Measurements from ENCODE around the gene B4GAT1.
"Not testable (repeated sequence)": the region's sequence is repeated elsewhere in the genome, so short reads cannot be mapped to it uniquely, and the experiment has no call there.

Gene B4GAT1

DNA sequence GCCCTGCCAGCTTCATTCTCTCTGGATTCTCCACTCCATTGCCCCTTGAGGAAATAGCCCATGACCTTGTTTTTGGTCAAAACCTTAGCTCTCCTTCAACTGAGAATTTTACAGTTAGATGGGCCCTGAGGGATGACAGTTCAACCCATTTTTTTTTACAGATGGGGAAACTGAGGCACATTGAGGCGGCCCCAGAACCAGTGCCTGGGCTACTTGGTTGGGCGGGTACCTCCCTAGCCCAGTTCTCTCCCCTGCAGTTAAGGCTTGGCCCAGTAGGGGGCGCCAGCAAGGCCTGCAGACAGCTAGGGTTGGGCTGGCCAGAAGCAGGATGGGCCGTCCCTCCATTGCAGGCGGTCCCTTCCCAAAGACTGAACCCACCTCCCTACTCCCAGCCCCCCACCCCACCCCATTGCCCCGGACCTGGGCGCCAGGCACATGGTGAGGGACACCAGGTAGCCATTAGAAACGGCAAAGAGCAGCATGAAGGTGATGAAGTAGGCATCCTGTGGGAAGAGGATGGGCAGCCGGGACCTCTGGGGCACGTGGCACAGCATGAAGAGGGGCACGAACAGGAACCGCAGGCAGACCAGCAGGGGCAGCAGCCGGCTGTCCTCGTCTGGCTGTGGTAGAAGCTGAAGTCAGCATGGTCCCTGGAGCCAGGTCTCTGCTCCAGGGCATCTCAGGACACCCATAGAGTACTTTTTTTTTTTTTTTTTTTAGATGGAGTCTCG lies 16.5 kb upstream of the B4GAT1 start:
- H3K4me3 ChIP-seq (ENCODE audit: low read depth, low read length) = no peak overlapping the region
- DNase-seq (ENCODE audit: low read depth) = no peak

DNA sequence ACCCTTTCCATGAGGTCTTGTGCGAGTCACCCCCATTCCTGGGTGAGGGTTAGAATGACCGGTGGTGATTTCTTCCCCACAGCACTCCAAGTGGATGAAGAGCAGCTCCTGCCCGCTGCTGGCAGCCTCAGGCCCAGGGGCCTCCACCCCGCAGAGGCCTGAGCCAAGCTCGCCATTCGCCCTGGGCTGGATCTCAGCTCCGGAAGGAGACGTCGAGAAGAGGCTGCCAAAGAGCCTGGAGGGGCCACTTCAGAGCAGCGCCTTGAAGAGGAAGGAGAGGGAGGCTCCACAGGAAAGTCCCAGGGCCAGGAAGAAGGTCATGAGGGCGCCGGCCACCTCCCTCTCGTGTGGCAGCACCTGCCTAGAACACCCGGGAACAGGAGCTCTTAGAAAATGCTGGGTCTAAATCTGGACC lies 15.8 kb upstream of the B4GAT1 start:
- H3K4me3 ChIP-seq (ENCODE audit: low read depth, low read length) = no peak overlapping the region
- no peak for DNase-seq (ENCODE audit: low read depth)

DNA sequence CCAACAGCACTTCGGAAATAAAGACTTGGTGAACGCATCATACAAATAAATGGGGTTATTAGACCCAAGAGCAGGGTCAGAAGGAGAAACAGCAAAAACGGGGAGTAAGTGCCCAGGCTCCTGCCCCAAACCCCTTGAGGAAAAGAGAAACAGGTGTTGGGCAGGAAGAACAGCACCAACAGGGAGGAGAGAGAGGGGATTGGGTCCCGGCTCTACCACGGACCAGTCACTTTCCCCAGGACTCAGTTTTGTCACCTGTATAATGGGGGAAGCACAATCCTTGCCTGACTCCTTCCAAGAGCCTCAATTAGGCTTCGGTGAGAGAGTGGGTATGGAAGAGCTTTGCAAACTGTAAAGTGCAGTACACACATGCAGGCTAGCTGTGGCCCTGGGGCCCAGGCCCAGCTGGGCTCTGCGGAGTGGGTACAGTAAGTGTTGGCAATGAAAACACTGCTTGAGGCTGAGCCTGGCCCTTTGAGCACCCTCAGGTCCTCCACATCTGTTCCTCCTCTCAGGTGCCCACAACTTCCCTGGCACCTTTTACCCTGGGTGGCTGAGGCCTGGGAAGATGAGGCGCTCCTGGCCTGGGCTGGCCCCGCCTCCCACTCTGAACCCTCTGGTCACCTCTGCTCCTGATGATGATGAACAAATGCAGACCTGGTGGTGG lies 15.2 kb upstream of the B4GAT1 start:
- H3K4me3 ChIP-seq (ENCODE audit: low read depth, low read length) = no peak overlapping the region
- no peak for DNase-seq (ENCODE audit: low read depth)

DNA sequence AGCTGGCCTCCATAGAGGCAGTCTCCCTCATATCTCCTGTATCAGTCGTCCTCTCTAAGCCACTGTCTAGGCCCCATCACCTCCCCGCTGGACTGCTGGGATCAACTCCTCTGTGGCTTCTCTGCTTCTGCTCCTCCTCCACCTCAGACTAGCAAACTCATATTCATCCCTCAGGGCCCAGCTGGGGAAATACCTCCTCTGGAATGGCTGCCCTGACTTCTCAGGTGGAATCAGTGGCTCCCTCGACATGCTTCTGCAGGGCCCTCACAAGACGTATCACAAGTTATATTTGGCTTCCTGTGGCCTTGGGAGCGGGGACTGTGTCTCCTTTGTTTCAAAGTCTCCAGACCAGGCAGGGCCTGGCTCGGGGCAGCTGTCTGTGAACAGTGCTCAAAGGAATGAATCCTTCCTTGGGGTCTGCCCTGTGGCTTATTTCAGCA lies 14.1 kb upstream of the B4GAT1 start:
- H3K4me3 ChIP-seq (ENCODE audit: low read depth, low read length) = no peak overlapping the region
- DNase-seq (ENCODE audit: low read depth) = no peak

DNA sequence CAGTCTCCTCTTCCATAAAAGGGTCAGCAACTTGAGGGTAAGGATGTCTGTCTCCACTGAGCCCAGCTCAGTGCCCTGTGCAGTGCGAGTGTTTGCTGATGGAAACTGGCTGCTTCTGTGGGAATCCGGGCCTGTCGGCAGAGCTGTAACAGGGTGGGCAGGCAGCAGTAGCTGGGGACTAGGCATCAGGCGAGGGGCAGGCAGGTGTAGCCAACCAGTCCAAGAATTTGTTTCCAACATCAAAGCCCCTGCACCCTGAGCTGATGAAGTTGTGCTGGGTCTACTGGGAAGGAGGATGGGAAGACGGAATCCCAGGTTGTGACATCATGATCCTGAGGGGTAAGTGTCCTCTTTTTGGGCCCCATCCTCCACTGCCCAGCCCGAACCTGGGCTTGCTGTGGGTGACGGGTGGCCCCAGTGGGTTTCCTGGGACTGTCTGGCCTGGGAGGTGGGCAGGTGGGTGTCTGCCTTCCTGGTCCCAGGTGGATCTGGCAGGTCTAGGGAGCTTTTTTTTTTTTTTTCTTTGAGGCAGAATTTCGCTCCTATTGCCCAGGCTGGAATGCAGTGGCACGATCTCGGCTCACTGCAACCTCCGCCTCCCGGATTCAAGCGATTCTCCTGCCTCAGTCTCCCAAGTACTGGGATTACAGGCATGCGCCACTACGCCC lies 13.1 kb upstream of the B4GAT1 start:
- DNase-seq (ENCODE audit: low read depth) = no peak

DNA sequence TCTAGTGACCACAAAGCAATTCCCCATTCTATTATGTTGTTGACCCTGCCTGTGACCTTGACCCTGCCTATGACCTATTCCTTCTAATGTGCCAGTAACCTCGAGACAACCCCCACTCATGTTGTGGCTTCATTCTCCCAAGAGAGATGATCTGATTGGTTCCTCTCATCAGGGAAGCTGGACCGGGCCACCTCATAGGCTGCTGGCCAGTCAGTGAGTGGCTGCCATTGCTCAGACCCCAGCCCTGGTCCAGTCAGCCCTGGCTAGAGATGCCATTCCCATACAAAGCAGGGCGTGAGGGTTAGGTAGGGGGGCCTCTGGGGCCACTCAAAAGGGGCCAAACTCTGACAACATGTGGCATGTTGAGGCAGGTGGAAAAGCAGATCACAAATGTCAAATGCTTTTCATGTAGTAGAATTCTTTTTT lies 12.2 kb upstream of the B4GAT1 start:
- DNase-seq (ENCODE audit: low read depth) = no peak

More for the DNA sequence above, 13.1 kb upstream of the B4GAT1 start:
- H3K4me3 ChIP-seq (ENCODE audit: low read depth, low read length) = no peak overlapping the region

DNA sequence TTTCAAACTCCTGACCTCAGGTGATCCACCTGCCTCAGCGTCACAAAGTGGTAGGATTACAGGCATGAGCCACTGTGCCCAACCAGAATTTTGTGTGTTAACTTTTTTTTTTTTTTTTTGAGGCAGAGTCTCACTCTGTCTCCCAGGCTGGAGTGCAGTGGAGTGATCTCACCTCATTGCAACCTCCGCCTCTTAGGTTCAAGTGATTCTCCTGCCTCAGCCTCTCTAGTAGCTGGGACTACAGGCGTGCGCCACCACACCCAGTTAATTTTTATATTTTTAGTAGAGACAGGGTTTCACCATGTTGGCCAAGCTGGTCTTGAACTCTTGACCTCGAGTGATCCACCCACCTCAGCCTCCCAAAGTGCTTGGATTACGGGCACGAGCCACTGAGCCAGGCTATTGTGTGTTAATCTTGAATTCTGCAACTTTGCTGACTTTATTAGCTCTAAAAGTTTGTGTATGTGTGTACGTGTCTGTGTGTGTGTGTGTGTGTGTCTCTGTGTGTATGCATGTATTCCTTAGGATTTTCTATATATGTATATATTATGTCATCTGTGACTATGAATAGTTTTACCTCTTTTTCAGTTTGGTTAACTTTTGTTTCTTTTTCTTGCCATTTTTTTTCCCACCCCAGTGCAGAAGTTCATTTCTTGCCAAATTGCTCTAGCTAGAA lies 3.3 kb upstream of the B4GAT1 start:
- DNase-seq (ENCODE audit: low read depth); H3K4me3 ChIP-seq (ENCODE audit: low read depth, low read length): not testable (repeated sequence)

More for the DNA sequence above, 12.2 kb upstream of the B4GAT1 start:
- no peak overlapping the region for H3K4me3 ChIP-seq (ENCODE audit: low read depth, low read length)

DNA sequence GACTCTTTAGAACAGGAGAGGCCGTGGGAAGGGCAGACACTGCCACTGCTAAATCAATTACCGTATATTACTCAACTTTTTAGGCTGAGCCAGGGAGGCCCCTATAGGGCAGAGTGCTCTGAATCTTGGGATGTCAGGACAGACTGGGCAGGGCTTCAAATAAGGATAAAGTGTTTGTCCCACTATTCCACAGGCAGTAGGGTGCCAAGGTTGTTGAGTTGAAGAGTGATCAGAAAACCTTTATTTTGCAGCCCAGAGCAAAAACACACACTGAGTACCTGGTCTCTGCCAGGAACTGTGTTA lies 1.6 kb upstream of the B4GAT1 start:
- DNase-seq (ENCODE audit: low read depth) = no peak
- no peak overlapping the region for H3K4me3 ChIP-seq (ENCODE audit: low read depth, low read length)

DNA sequence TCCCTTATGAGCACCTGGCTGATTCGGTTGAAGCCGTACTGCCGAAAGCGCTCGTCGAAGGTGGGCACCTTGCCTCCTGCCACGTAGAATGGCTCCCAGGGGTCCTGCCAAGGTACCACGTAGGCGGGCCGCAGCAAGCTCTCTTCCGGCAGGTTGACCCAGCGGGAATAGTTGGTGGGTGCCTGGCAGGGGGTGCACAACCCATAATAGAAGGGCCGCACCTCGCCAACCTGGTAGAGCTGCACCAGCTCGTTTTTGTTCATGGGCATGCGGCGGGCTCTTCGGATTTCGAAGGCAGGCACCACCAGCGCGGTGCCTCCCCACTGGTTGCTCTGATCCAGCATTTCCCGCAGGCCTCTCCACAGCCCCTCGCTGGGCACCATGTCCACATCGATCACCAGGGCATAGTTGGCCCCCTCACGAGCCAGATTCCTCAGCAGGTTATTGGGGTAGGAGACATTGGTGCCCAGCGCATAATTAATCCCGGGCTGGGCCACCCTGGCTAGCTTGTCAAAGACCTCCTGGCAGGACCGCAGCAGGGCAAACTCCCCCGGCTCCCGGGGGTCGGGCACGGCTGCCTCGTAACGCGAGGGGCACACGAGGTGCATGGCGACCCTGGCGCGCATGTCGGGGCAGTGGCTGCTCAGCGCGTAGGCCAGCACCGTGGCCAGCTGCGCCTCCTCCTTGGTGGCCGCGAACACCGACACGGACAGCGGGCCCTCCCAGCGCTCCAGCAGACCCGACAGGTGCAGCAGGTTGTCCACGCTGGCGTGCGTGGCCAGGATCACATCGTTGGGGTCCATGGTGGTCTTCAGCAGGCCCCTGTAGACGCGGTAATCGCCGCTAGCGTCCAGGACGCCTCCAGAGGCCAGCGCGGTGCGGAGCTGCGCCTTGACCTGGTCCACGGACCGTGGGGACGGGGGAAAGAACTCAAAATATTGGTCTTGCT lies 679 bp downstream of the B4GAT1 start:
- no peak for DNase-seq (ENCODE audit: low read depth)
- peak overlapping the region; percentile 85 for H3K4me3 ChIP-seq (ENCODE audit: low read depth, low read length)

DNA sequence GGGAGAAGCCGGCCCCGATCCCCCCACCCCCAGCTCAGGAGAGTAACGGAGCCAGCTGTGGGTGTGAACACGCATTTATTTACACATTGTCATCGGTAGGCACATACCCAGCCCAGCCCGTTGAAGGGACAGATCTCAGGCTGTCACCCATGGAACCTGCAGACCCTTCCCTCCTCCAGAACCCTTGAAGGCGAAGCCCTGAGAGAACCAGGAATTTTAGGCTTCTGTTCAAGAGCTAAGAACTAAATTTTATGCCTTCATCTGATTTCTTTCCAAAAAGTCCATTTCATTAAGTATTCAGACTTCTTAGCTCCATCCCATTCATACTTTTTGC lies 2.1 kb downstream of the B4GAT1 start:
- peak overlapping the region; percentile 97 for H3K4me3 ChIP-seq (ENCODE audit: low read depth, low read length)
- DNase-seq (ENCODE audit: low read depth) = no peak

DNA sequence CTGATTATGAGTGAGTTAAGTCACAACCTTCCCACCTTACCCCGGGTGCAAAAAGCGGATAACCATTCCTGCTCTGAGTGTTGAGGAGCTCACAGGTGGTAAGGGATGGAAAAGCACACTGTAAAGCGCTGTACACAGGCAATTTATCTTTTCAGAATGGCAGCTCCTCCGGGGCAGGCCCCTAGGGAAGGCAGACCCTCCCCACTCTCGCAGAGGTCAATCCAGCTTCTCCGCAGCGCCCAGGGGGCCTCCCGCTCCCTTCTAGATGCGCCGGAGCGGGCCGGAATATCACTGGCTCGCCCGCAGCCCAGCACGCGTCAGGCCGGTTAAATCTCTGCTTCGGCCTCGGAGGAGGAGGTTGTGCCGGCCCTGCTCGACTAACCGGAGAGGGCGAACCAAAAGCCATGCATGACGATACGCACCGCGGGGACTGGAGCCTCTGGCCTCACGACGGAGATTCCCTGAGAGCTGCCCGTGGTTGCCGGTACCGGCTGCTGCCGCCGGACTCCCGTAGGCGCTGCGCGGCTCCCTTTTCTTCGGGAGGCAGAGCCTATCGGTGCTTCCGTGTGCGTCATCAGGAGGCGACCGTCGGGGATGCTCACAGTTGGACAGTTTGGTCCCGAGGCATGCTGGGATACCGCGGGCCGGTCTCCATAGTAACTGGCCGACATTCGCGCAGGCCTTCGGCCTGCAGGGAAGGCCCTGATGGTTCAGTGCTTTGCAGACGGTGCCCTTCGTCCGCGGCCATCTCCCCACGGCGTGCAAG lies 2.7 kb downstream of the B4GAT1 start, which contains the start of gene BRMS1:
Gene BRMS1 (minus strand): TSS at position 555 of the 766 bp plus-strand sequence. CDS start 2,870 bp downstream, outside the sequence.
- peak; percentile 86 for DNase-seq (ENCODE audit: low read depth)
- H3K4me3 ChIP-seq (ENCODE audit: low read depth, low read length) = peak within 1 kb of the TSS; percentile 97

DNA sequence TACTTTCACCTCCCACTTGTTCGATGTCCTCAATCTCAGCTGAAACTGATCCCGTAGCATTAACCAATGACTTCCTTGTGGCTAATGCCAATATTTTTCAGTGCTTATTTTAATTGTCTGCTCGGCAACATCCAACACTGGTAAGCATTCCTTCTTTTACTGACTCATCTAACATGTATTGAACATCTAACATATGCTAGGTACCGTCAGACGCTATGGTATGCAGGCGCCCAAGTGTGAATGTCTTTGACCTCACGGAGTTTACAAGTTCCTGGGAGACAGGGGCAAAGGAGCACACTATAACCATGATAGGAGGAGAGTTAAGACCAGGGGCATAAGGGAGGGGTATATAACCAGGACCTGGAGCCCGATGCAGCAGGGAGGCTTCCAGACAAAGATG lies 4.3 kb downstream of the B4GAT1 start:
- no peak for DNase-seq (ENCODE audit: low read depth)
- H3K4me3 ChIP-seq (ENCODE audit: low read depth, low read length) = no peak overlapping the region

DNA sequence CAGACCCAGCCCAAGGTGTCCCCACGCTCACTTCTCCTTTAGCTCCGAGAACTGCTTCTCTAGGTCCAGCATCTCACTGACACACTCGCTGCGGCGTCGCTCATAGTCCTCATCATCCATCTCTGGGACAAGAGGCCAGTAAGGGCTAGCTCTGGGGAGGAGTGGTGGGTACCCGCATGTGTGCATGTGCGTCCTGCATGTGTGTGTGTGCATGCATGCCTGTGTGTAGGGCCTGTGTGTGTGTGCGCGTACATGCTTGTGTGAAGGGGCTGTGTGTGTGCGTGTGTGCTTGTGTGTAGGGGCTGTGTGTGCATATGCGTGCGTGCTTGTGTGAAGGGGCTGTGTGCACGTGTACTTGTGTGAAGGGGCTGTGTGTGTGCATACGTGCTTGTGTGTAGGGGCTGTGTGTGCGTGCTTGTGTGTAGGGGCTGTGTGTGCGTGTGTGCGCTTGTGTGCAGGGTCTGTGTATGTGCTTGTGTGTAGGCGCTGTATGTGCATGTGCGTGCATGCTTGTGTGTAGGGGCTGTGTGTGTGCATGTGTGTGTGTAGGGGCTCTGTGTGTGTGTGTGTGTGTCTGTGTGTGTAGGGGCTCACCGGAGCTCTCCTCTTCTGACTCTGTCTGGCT lies 5.8 kb downstream of the B4GAT1 start:
- H3K4me3 ChIP-seq (ENCODE audit: low read depth, low read length) = no peak overlapping the region
- DNase-seq (ENCODE audit: low read depth) = no peak

DNA sequence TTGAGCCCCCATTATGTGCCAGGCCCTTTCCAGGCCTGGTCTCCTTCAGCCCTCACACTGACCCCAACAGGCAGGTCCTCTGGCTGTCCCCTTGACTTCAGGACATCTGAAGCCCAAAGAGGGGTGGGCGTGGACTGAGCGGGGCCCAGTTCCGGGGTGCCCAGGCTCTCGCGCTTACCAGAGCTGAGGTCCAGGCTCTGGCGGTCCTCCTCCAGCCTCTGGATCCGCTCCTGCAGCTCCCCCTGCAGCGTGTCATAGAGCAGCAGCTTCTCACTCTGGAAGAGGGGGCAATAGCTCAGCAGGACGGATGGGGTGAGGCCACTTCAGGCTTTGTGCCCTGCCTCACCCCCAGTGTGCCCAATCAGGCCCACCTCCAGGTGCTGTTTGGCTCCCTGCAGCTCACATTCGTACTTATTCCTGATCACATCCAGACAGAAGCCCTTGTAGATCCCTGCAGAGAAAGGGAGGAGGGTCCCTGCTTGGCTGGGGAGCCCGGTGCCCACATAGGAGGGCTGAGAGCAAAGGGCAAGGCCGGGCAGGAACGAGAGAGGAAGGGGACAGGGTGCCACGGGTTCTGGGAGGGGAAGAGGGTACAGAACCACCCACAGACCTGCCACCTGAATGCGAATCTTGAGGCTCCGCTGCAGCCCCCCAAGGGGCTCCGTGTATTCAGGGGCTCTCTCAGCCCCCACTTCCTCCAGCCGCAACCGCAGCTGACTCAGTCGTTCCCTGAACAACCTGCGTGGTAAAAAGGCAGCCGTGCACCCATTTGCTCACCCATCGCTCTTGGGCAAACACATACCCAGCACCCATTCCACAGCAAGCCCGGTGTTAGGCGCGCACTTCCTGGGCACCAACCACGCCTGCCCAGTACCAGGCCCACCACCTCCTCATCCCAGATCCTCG lies 6.6 kb downstream of the B4GAT1 start:
- H3K4me3 ChIP-seq (ENCODE audit: low read depth, low read length) = no peak overlapping the region
- DNase-seq (ENCODE audit: low read depth) = no peak

DNA sequence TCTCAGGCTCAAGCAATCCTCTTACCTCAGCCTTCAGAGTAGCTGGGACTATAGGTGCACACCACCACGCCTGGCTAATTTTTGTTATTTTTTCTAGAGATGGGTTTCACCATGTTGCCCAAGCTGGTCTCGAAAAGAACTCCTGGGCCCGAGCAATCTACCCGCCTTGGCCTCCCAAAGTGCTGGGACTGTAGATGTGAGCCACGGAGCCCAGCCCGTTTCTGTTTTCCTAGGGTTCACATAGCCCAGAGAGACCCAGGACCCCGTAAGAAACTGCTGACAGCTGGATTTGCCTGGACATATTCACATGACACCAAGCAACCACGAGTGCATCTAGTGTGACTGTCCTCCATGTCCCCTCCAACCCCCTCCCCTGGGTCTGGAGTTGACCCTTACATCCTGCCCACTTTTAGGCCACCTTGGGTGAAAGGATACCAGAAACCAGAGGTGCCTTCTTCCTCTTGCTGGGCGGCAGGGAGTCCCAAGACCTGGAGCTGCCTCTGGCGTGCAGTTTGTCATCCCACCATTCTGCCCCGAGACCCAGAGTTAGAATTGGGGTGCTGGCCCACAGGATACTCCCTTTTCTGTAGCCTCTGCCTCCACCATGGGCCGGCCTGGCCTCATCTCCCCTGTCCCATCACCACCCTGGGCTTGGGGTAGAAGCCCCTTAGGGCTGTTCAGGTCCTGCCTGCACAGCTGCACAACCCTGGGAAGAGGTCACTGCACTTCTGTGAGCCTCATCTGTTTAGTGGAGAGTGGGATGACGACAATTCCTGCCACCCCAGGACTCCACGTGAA lies 7.5 kb downstream of the B4GAT1 start:
- DNase-seq (ENCODE audit: low read depth) = no peak
- H3K4me3 ChIP-seq (ENCODE audit: low read depth, low read length) = no peak overlapping the region

DNA sequence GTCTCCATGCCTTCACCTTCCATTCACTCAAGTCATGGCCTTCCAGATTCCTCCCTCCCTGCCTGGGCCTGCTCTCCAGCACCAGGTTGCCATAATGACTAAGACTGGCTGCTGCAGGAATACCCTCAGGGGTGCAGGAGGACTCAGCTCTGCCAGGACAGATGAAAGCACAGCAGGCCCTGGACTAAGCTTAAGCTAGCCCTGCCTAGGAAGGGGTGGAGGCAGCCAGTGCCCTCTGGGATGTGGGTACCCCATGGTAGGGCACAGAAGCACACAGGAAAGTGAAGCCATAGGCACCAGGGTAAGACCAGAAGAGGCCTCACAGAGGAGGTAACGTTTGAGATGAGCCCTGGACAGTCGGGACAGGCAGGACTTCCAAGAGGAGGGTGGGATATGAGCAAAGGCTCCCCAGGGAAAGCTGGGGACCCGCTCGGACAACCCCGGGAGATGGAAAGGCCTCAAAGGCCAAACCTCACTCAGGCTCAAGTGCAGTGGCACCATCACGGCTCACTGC lies 8.2 kb downstream of the B4GAT1 start:
- DNase-seq (ENCODE audit: low read depth) = no peak
- no peak overlapping the region for H3K4me3 ChIP-seq (ENCODE audit: low read depth, low read length)

All from skeletal muscle cell (primary cell).